ENCODE results near the gene CXorf38. TPM values are rescaled to one million over a fixed set of nuclear protein-coding genes. Genes with fewer than 3 reads are reported as not detected.

Gene CXorf38
- total and polyA plus RNA-seq, 2 donors (not counting 1 experiment from before 2014, with no cell fraction given), result 26.4 to 28.1 TPM

DNA sequence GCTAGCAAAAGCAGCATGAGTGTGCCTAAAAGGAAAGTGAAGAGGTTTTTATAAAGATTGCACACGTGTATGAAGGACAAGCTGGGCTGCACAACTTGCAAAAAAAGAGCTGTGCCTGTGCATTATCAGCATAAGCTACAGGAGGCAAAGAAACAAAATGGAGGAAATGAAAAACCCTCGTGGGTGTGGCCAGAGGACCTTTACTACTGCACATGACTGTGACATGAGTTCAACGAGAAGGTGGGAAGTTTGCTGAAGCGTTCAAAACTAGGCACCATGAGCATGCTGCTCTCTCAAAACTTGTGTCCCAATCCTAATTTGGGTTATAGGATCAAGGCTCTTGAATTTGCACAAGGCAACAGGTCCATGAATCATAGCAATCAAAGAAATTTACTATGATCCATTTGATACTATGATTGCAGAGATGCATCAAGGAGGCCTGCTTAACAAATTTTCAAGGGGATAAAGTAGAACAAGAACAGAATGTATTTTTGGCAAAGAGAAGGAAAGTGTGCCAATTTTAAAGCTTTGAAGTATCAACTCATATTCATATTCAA lies 38.1 kb upstream of the CXorf38 start:
- ChIA-PET POLR2A (no interaction called here), CTCF (interaction anchor here (0.5 to 2.5 kb wide), 4 partner anchors 32 to 430 kb away, joined by 3 to 7 read pairs (median 4); no protein-coding TSS in a partner anchor)
- no peak for TF ChIP-seq EZH2 (IDR thresholded peaks at IDR 0.05; ENCODE audit: borderline replicate concordance, insufficient read depth, low read depth, low read length, poor library complexity, severe bottlenecking)
- TF ChIP-seq, protein P1, sequence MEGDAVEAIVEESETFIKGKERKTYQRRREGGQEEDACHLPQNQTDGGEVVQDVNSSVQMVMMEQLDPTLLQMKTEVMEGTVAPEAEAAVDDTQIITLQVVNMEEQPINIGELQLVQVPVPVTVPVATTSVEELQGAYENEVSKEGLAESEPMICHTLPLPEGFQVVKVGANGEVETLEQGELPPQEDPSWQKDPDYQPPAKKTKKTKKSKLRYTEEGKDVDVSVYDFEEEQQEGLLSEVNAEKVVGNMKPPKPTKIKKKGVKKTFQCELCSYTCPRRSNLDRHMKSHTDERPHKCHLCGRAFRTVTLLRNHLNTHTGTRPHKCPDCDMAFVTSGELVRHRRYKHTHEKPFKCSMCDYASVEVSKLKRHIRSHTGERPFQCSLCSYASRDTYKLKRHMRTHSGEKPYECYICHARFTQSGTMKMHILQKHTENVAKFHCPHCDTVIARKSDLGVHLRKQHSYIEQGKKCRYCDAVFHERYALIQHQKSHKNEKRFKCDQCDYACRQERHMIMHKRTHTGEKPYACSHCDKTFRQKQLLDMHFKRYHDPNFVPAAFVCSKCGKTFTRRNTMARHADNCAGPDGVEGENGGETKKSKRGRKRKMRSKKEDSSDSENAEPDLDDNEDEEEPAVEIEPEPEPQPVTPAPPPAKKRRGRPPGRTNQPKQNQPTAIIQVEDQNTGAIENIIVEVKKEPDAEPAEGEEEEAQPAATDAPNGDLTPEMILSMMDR (IDR thresholded peaks at IDR 0.05), result no peak
- peak; percentile 43 for DNase-seq
- Histone ChIP-seq H2AFZ (ENCODE audit: insufficient read depth, low read depth, low read length, poor library complexity, severe bottlenecking) (peak overlapping the region; percentile 7), H3K36me3 (replicated peaks in 1 of 2; ENCODE audit: control extremely low read depth in 1 of 2, control insufficient read depth in 1 of 2, extremely low read depth in 1 of 2, insufficient read depth in 2 of 2, low read length in 1 of 2) (peaks cover 9 to 41% of the 10 kb centered on the region in 2 experiments), H3K27me3 (replicated peaks in 1 of 4; ENCODE audit: control extremely low read depth in 1 of 4, control insufficient read depth in 3 of 4, insufficient read depth in 4 of 4, low read length in 3 of 4) (no peaks in the 10 kb centered on the region), H3K9me3 (ENCODE audit: control extremely low read depth in 1 of 3, control insufficient read depth in 2 of 3, insufficient read depth in 1 of 3, low read length in 2 of 3) (no peaks in the 10 kb centered on the region), H4K20me1 (ENCODE audit: control insufficient read depth, insufficient read depth, low read length, poor library complexity, severe bottlenecking) (no peaks in the 10 kb centered on the region), H3K4me2 (replicated peaks; ENCODE audit: low read depth, low read length, poor library complexity, severe bottlenecking) (peak overlapping the region; percentile 36), H3K9ac (ENCODE audit: low read length) (no peak overlapping the region), H3K4me3 (ENCODE audit: control extremely low read depth in 1 of 5, extremely low read depth in 1 of 5, insufficient read depth in 1 of 5, low read depth in 2 of 5, low read length in 4 of 5) (no peak overlapping the region), H3K4me1 (ENCODE audit: control insufficient read depth in 2 of 2, insufficient read depth in 2 of 2, low read length in 2 of 2) (peaks cover 15 to 16% of the 10 kb centered on the region in 2 donors), H3K27ac (ENCODE audit: low read length in 2 of 2) (peak overlapping the region; percentile 40 to 46), H3K79me2 (ENCODE audit: control insufficient read depth, insufficient read depth, low read length) (no peaks in the 10 kb centered on the region)
- peaks cover 25% of the 10 kb centered on the region for H3K4me1 Mint-ChIP-seq
- H3K4me3 Mint-ChIP-seq, result peak overlapping the region; percentile 56
- ATAC-seq (ENCODE audit: low read depth), result peak; percentile 72
- no peaks in the 10 kb centered on the region for H3K27me3 Mint-ChIP-seq
- peak overlapping the region; percentile 28 for H3K27ac Mint-ChIP-seq
- no CpG with 5 or more reads among the region's 4 CpGs for WGBS (ENCODE audit: insufficient coverage)
- intact Hi-C loops (cut with micrococcal nuclease), result loop anchor here (10.0 kb wide), 1 partner anchor 49 kb away; the partner anchor contains the start of gene MED14
- H3K9me3 Mint-ChIP-seq (ENCODE audit: insufficient read depth), result no peaks in the 10 kb centered on the region

DNA sequence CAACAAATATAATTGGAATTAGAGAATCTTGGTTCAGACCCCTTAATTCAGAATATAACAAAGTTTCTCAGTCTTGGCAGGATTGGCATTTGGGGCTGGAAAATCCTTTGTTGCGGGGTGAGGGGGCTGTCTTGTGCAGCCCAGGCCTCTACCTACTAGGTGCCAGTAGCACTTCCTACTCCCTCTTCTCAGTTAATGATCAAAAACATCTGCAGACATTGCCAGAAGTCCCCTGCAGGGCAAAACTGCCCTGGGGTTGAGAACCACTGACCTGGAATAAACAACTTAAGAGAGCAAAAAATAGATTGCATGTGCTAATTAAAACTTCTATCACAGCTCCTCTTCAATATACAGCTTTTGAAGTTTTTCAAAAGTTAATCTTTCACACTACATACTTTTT lies 36.7 kb upstream of the CXorf38 start:
- Histone ChIP-seq H3K79me2 (ENCODE audit: control insufficient read depth, insufficient read depth, low read length) (no peaks in the 10 kb centered on the region), H3K4me3 (ENCODE audit: control extremely low read depth in 1 of 5, extremely low read depth in 1 of 5, insufficient read depth in 1 of 5, low read depth in 2 of 5, low read length in 4 of 5) (no peak overlapping the region), H3K27me3 (replicated peaks in 1 of 4; ENCODE audit: control extremely low read depth in 1 of 4, control insufficient read depth in 3 of 4, insufficient read depth in 4 of 4, low read length in 3 of 4) (no peaks in the 10 kb centered on the region), H4K20me1 (ENCODE audit: control insufficient read depth, insufficient read depth, low read length, poor library complexity, severe bottlenecking) (no peaks in the 10 kb centered on the region), H3K4me1 (ENCODE audit: control insufficient read depth in 2 of 2, insufficient read depth in 2 of 2, low read length in 2 of 2) (peaks cover 15 to 16% of the 10 kb centered on the region in 2 donors), H3K36me3 (replicated peaks in 1 of 2; ENCODE audit: control extremely low read depth in 1 of 2, control insufficient read depth in 1 of 2, extremely low read depth in 1 of 2, insufficient read depth in 2 of 2, low read length in 1 of 2) (peaks cover 9 to 45% of the 10 kb centered on the region in 2 experiments), H3K9ac (ENCODE audit: low read length) (no peak overlapping the region), H3K4me2 (replicated peaks; ENCODE audit: low read depth, low read length, poor library complexity, severe bottlenecking) (peak overlapping the region; percentile 36), H2AFZ (ENCODE audit: insufficient read depth, low read depth, low read length, poor library complexity, severe bottlenecking) (no peak overlapping the region), H3K27ac (ENCODE audit: low read length in 2 of 2) (peak overlapping the region in 1 of 2 donors; percentile 7), H3K9me3 (ENCODE audit: control extremely low read depth in 1 of 3, control insufficient read depth in 2 of 3, insufficient read depth in 1 of 3, low read length in 2 of 3) (no peaks in the 10 kb centered on the region)
- Mint-ChIP-seq H3K27me3 (no peaks in the 10 kb centered on the region), H3K9me3 (ENCODE audit: insufficient read depth) (no peaks in the 10 kb centered on the region), H3K27ac (peak overlapping the region; percentile 67), H3K4me3 (peak overlapping the region; percentile 19), H3K4me1 (peaks cover 25% of the 10 kb centered on the region)
- DNase-seq (no peak), ATAC-seq (ENCODE audit: low read depth) (peak; percentile 33)
- CTCF ChIA-PET, result interaction anchor here (1.0 to 1.4 kb wide), 2 partner anchors 31 to 110 kb away, joined by 3 read pairs; no protein-coding TSS in a partner anchor
- intact Hi-C loops (cut with micrococcal nuclease), result loop anchor here (10.0 kb wide), 1 partner anchor 51 kb away; the partner anchor contains the start of gene MED14
- WGBS (ENCODE audit: insufficient coverage), result no CpG with 5 or more reads among the region's 1 CpG
- POLR2A ChIA-PET, result no interaction called here
- TF ChIP-seq, protein P1 (IDR thresholded peaks at IDR 0.05), result no peak
- no peak for TF ChIP-seq EZH2 (IDR thresholded peaks at IDR 0.05; ENCODE audit: borderline replicate concordance, insufficient read depth, low read depth, low read length, poor library complexity, severe bottlenecking)

All from B cell (primary cell).